H1 (cell line): ENCODE data around the gene MATK. TPM values are rescaled to one million over a fixed set of nuclear protein-coding genes. Genes with fewer than 3 reads are reported as not detected.

Source experiments
- CTCF ChIA-PET: fragments of 300-600 bp; sonication (Branson Sonifier 250); formaldehyde crosslinking; loops from one replicate; lab custom pipeline; 2021; ENCODE audit not compliant: partially characterized antibody; lab: Charles Lee
- POLR2A ChIA-PET: fragments of 300-600 bp; sonication (Branson Sonifier 250); formaldehyde crosslinking; loops from one replicate; lab custom pipeline; 2021; ENCODE audit warnings: inconsistent platforms; ENCODE audit not compliant: partially characterized antibody; lab: Charles Lee
- DNase-seq, 2 experiments: peaks; one replicate each; pipeline versions ENCODE4 v3.0.0 to v3.0.0-alpha.2; 2010 to 2022; ENCODE audit warnings: low spot score in 2 of 2, low read depth in 1 of 2, mixed read lengths in 1 of 2
- FAIRE-seq: peaks from 2 replicates; lab custom pipeline; 2011; peaks lifted over from hg19 to GRCh38; lab: Jason Lieb, UNC
- H2AFZ ChIP-seq: 2 replicates; pipeline ENCODE4 v1.8.1; 2012; ENCODE audit warnings: low read length, inconsistent platforms
- H2AK5ac ChIP-seq: 2 replicates; pipeline ENCODE4 v1.6.1; 2013; ENCODE audit warnings: low read depth, low read length
- H2BK120ac ChIP-seq: replicated peaks from 2 replicates; pipeline ENCODE3; 2013; ENCODE audit warnings: low read depth, low read length, inconsistent platforms
- H2BK12ac ChIP-seq: 2 replicates; pipeline ENCODE4 v1.6.1; 2013; ENCODE audit warnings: low read depth, low read length
- H2BK15ac ChIP-seq: 2 replicates; pipeline ENCODE4 v1.6.1; 2013; ENCODE audit warnings: low read length
- H2BK20ac ChIP-seq: 2 replicates; pipeline ENCODE4 v1.6.1; 2013; ENCODE audit warnings: low read length
- H2BK5ac ChIP-seq: 2 replicates; pipeline ENCODE4 v1.6.1; 2013; ENCODE audit warnings: low read depth, low read length
- H3K14ac ChIP-seq: 2 replicates; pipeline ENCODE4 v1.6.1; 2013; ENCODE audit warnings: inconsistent platforms; ENCODE audit not compliant: insufficient read length
- H3K18ac ChIP-seq: 2 replicates; pipeline ENCODE4 v1.6.1; 2013; ENCODE audit warnings: low read length; ENCODE audit errors: extremely low read depth
- H3K23ac ChIP-seq: 2 replicates; pipeline ENCODE4 v1.6.1; 2013; ENCODE audit warnings: inconsistent platforms; ENCODE audit not compliant: insufficient read length
- H3K23me2 ChIP-seq: 2 replicates; pipeline ENCODE4 v1.6.1; 2013; ENCODE audit warnings: low read depth, low read length
- H3K27ac ChIP-seq: 2 replicates; pipeline ENCODE4 v1.6.1; 2011; ENCODE audit warnings: low read depth, low read length, inconsistent platforms
- H3K27me3 ChIP-seq, 4 experiments: replicated peaks in 1 of 4; 1 replicate in 1 of 4; 2 replicates in 3 of 4; pipeline versions ENCODE4 v1.6.1 to v1.8.1; 2011 to 2013; ENCODE audit warnings: low read length in 3 of 4, mild to moderate bottlenecking in 3 of 4, inconsistent platforms in 2 of 4, mixed read lengths in 2 of 4, moderate library complexity in 1 of 4; ENCODE audit not compliant: control insufficient read depth in 3 of 4, insufficient read depth in 3 of 4; ENCODE audit errors: extremely low read depth in 1 of 4
- H3K36me3 ChIP-seq, 4 experiments: 2 replicates each; pipeline versions ENCODE4 v1.6.1 to v1.8.1; 2011 to 2013; ENCODE audit warnings: mild to moderate bottlenecking in 4 of 4, low read length in 3 of 4, moderate library complexity in 2 of 4, control low read depth in 1 of 4, inconsistent platforms in 1 of 4; ENCODE audit not compliant: insufficient read depth in 4 of 4, control insufficient read depth in 2 of 4
- H3K4ac ChIP-seq: replicated peaks from 2 replicates; pipeline ENCODE3; 2013; ENCODE audit warnings: low read length, low read depth, mixed read lengths, inconsistent platforms; ENCODE audit not compliant: insufficient read length
- H3K4me1 ChIP-seq, 4 experiments: replicated peaks in 1 of 4; 1 replicate in 1 of 4; 2 replicates in 3 of 4; pipeline versions ENCODE4 v1.6.1 to v1.8.1; 2011 to 2013; ENCODE audit warnings: low read length in 3 of 4, inconsistent platforms in 2 of 4, mixed read lengths in 1 of 4; ENCODE audit not compliant: insufficient read depth in 4 of 4, control insufficient read depth in 3 of 4
- H3K4me2 ChIP-seq, 2 experiments: 2 replicates each; pipeline versions ENCODE4 v1.6.1 to v1.8.1; 2011 to 2013; ENCODE audit warnings: low read depth in 2 of 2, low read length in 2 of 2, control low read depth in 1 of 2, inconsistent platforms in 1 of 2, mild to moderate bottlenecking in 1 of 2; ENCODE audit not compliant: insufficient read depth in 1 of 2
- H3K4me3 ChIP-seq, 4 experiments: fragments of 200-600, 300-600 bp in 1 of 4; sonication (generic), shearing (Covaris generic), sonication (Bioruptor Twin) in 1 of 4; 2 replicates each; pipeline versions ENCODE4 v1.5.1 to v1.8.1; 2011 to 2016; ENCODE audit warnings: low read length in 4 of 4, low read depth in 3 of 4, control low read depth in 2 of 4, inconsistent platforms in 2 of 4, mild to moderate bottlenecking in 2 of 4, mixed read lengths in 1 of 4, moderate library complexity in 1 of 4; ENCODE audit not compliant: insufficient read depth in 2 of 4; ENCODE audit errors: extremely low read depth in 1 of 4
- H3K56ac ChIP-seq: replicated peaks from 2 replicates; pipeline ENCODE3; 2013; ENCODE audit warnings: low read depth, mild to moderate bottlenecking, mixed read lengths, low read length, inconsistent platforms; ENCODE audit not compliant: insufficient read length
- H3K79me1 ChIP-seq: 2 replicates; pipeline ENCODE4 v1.6.1; 2013; ENCODE audit warnings: low read depth, low read length, control low read depth
- H3K79me2 ChIP-seq, 2 experiments: 2 replicates each; pipeline versions ENCODE4 v1.6.1 to v1.8.1; 2012 to 2013; ENCODE audit warnings: low read length in 2 of 2, mild to moderate bottlenecking in 2 of 2, inconsistent platforms in 1 of 2; ENCODE audit not compliant: insufficient read depth in 2 of 2, control insufficient read depth in 1 of 2
- H3K9ac ChIP-seq, 4 experiments: replicated peaks in 1 of 4; 1 replicate in 1 of 4; 2 replicates in 3 of 4; pipeline versions ENCODE4 v1.6.1 to v1.8.1; 2011 to 2013; ENCODE audit warnings: low read depth in 3 of 4, low read length in 3 of 4, control low read depth in 2 of 4, mild to moderate bottlenecking in 2 of 4, moderate library complexity in 2 of 4, inconsistent platforms in 1 of 4; ENCODE audit errors: extremely low read depth in 1 of 4
- H3K9me3 ChIP-seq, 2 experiments: 2 replicates each; pipeline versions ENCODE4 v1.6.1 to v1.8.1; 2012 to 2013; ENCODE audit warnings: mild to moderate bottlenecking in 2 of 2, moderate library complexity in 2 of 2, control low read depth in 1 of 2, inconsistent platforms in 1 of 2, low read depth in 1 of 2, low read length in 1 of 2, mixed read lengths in 1 of 2; ENCODE audit not compliant: insufficient read depth in 2 of 2
- H4K20me1 ChIP-seq, 2 experiments: replicated peaks in 1 of 2; 2 replicates each; pipeline versions ENCODE3 to v1.8.1; 2011 to 2013; ENCODE audit warnings: inconsistent platforms in 2 of 2, low read length in 2 of 2, mild to moderate bottlenecking in 1 of 2; ENCODE audit not compliant: insufficient read depth in 2 of 2, control insufficient read depth in 1 of 2
- H4K5ac ChIP-seq: 2 replicates; pipeline ENCODE4 v1.6.1; 2013; ENCODE audit warnings: low read length, low read depth, mixed read lengths, inconsistent platforms; ENCODE audit not compliant: insufficient read length
- H4K8ac ChIP-seq: 2 replicates; pipeline ENCODE4 v1.8.0; 2013; ENCODE audit warnings: mild to moderate bottlenecking, moderate library complexity, low read length, inconsistent platforms; ENCODE audit not compliant: insufficient read depth; ENCODE audit errors: extremely low read depth
- H4K91ac ChIP-seq: replicated peaks from 2 replicates; pipeline ENCODE3; 2013; ENCODE audit warnings: low read length, mixed read lengths, inconsistent platforms; ENCODE audit not compliant: insufficient read length
- FOSL1 ChIP-seq: IDR thresholded peaks from 2 replicates; pipeline ENCODE4 v1.6.1; 2011; ENCODE audit warnings: mild to moderate bottlenecking, low read depth, low read length, moderate library complexity; ENCODE audit not compliant: insufficient read depth
- JUN ChIP-seq: IDR thresholded peaks from 2 replicates; pipeline ENCODE4 v1.6.1; 2011; ENCODE audit warnings: low read depth, mild to moderate bottlenecking, improper control_type of control experiment, low read length
- KDM5A ChIP-seq: fragments of 200-600 bp; IDR thresholded peaks from 2 replicates; pipeline ENCODE4 v1.7.1; 2012; ENCODE audit warnings: mild to moderate bottlenecking, low read length, inconsistent platforms, mixed read lengths
- POU5F1 ChIP-seq: IDR thresholded peaks from 2 replicates; pipeline ENCODE4 v1.6.1; 2011; ENCODE audit warnings: low read depth, mild to moderate bottlenecking, low read length, moderate library complexity
- RAD21 ChIP-seq, 2 experiments: IDR thresholded peaks in 1 of 2; conservative IDR thresholded peaks in 1 of 2; 2 replicates each; pipeline ENCODE4 v1.6.1; 2011; ENCODE audit warnings: low read depth in 2 of 2, low read length in 2 of 2, improper control_type of control experiment in 1 of 2, inconsistent platforms in 1 of 2, mild to moderate bottlenecking in 1 of 2, moderate library complexity in 1 of 2
- USF2 ChIP-seq: IDR thresholded peaks from 2 replicates; pipeline ENCODE4 v1.6.1; 2011; ENCODE audit warnings: low read length, improper control_type of control experiment
- YY1 ChIP-seq: IDR thresholded peaks from 2 replicates; pipeline ENCODE4 v1.6.1; 2011; ENCODE audit warnings: low read depth, mild to moderate bottlenecking, low read length
- WGBS, 2 experiments: shearing (Covaris generic) in 1 of 2; methylation state at CpG; one replicate each; pipeline versions ENCODE4 v1.1.6 to v1.1.7; 2013 to 2015; ENCODE audit warnings: low lambda C conversion rate in 2 of 2, mixed read lengths in 2 of 2, inconsistent platforms in 1 of 2, low coverage in 1 of 2, missing lambda C conversion rate in 1 of 2; ENCODE audit not compliant: insufficient replicate concordance in 2 of 2, insufficient coverage in 1 of 2, insufficient read length in 1 of 2; ENCODE audit errors: extremely low coverage in 1 of 2, missing lambda C conversion rate in 1 of 2; 5-methylcytosine and 5-hydroxymethylcytosine counted together
- polyA plus RNA-seq, 7 experiments: library from polyadenylated mRNA; depleted of rRNA in 3 of 7; stranded (reverse) in 5 of 7; unstranded in 2 of 7; fragments of >200 nt in 5 of 7; fragments of 200-250 nt in 2 of 7; gene quantifications; 1 replicate in 5 of 7; 2 replicates in 1 of 7; 4 replicates in 1 of 7; pipeline versions ENCODE4 v1.2.1 to v1.2.3, GENCODE V29; 2011 to 2013; ENCODE audit warnings: missing spikeins in 2 of 7, mixed read lengths in 2 of 7
- total RNA-seq: library from RNA; stranded (reverse); fragmentation: NEBNext Ultra II Directional; extraction: Animal tissue kit (Norgen Biotek cat#: 25700); gene quantifications from 2 replicates; pipeline ENCODE4 v1.2.1, GENCODE V29; 2021
- TF ChIP-seq, protein P1 (sequence below), 3 experiments: IDR thresholded peaks; 1 replicate in 2 of 3; 2 replicates in 1 of 3; pipeline versions ENCODE4 v1.5.1 to v1.6.1; 2011; ENCODE audit warnings: low read length in 3 of 3, mild to moderate bottlenecking in 3 of 3, inconsistent platforms in 2 of 3, low read depth in 1 of 3, moderate library complexity in 1 of 3; ENCODE audit not compliant: insufficient read depth in 1 of 3; ENCODE audit errors: control extremely low read depth in 1 of 3

Gene MATK
- total and polyA plus RNA-seq, 2 of the 8 experiments (the other 6 are each of a cell fraction or from before 2014, with no cell fraction given), result 20.5 to 21.4 TPM

- peak within 1 kb of the TSS; percentile 65; the same call in 1 of the 2 replicates for H4K8ac ChIP-seq
- no peak within 1 kb of the TSS for H3K4ac ChIP-seq
- H3K4me1 ChIP-seq, result peaks cover 0 to 7% (median 2%) of the 10 kb centered on the region in 4 experiments; a peak in 2 of 7 replicates
- no peak for DNase-seq
- H3K23ac ChIP-seq, result no peak within 1 kb of the TSS
- H3K36me3 ChIP-seq, result peaks cover 0 to 5% (median 1%) of the 10 kb centered on the region in 4 experiments; a peak in 5 of 8 replicates
- no peaks in the 10 kb centered on the region for H3K79me2 ChIP-seq
- H2BK120ac ChIP-seq, result no peak within 1 kb of the TSS
- no peak within 1 kb of the TSS; the same call in 1 of the 2 replicates for H3K18ac ChIP-seq
- H4K91ac ChIP-seq, result peak within 1 kb of the TSS; percentile 74
- H2AK5ac ChIP-seq, result no peak within 1 kb of the TSS
- H2BK12ac ChIP-seq, result peak within 1 kb of the TSS; percentile 55; the same call in 1 of the 2 replicates
- H3K56ac ChIP-seq, result no peak within 1 kb of the TSS
- POLR2A ChIA-PET, result interaction anchor here (1.3 to 3.8 kb wide), 3 partner anchors 9 to 216 kb away, joined by 3 to 23 read pairs (median 3); partner anchors contain the start of gene MRPL54
- no peak within 1 kb of the TSS for H3K9ac ChIP-seq
- no peak within 1 kb of the TSS for H2BK15ac ChIP-seq
- no peaks in the 10 kb centered on the region for H3K9me3 ChIP-seq
- H2BK5ac ChIP-seq, result peak within 1 kb of the TSS; percentile 26; the same call in 1 of the 2 replicates
- H3K23me2 ChIP-seq, result peaks cover 6% of the 10 kb centered on the region; the same call in 1 of the 2 replicates
- CTCF ChIA-PET, result interaction anchor here (3.3 kb wide), 1 partner anchor 12 kb away, joined by 17 read pairs; no protein-coding TSS in a partner anchor
- H3K4me2 ChIP-seq, result peak within 1 kb of the TSS in 1 of 2 experiments; percentile 3; a peak in 2 of 4 replicates
- H3K27me3 ChIP-seq, result no peaks in the 10 kb centered on the region
- H3K14ac ChIP-seq, result no peak within 1 kb of the TSS
- no peak for FAIRE-seq
- H4K5ac ChIP-seq, result no peak within 1 kb of the TSS
- H2BK20ac ChIP-seq, result no peak within 1 kb of the TSS
- no peak within 1 kb of the TSS for H2AFZ ChIP-seq
- 82% methylated on average over 18 of the region's 23 CpGs; no CpG with 5 or more reads in 1 of the 2 experiments for WGBS, 2 experiments
- H4K20me1 ChIP-seq, result peaks cover 0 to 5% of the 10 kb centered on the region in 2 experiments
- H3K27ac ChIP-seq, result no peak within 1 kb of the TSS
- H3K79me1 ChIP-seq, result 0 out of 2 replicates have a peak, but pooled peaks cover under 1% of the 10 kb centered on the region
- no peak within 1 kb of the TSS for H3K4me3 ChIP-seq
- no peak for TF ChIP-seq JUN
- TF ChIP-seq POU5F1, result no peak
- no peak for TF ChIP-seq YY1
- TF ChIP-seq RAD21 (IDR thresholded peaks at IDR 0.05 in 1 of 2, conservative IDR thresholded peaks at IDR 0.05 in 1 of 2; ENCODE audit: low read depth in 2 of 2, low read length in 2 of 2), result no peak
- no peak for TF ChIP-seq KDM5A
- no peak for TF ChIP-seq USF2
- TF ChIP-seq, protein P1, sequence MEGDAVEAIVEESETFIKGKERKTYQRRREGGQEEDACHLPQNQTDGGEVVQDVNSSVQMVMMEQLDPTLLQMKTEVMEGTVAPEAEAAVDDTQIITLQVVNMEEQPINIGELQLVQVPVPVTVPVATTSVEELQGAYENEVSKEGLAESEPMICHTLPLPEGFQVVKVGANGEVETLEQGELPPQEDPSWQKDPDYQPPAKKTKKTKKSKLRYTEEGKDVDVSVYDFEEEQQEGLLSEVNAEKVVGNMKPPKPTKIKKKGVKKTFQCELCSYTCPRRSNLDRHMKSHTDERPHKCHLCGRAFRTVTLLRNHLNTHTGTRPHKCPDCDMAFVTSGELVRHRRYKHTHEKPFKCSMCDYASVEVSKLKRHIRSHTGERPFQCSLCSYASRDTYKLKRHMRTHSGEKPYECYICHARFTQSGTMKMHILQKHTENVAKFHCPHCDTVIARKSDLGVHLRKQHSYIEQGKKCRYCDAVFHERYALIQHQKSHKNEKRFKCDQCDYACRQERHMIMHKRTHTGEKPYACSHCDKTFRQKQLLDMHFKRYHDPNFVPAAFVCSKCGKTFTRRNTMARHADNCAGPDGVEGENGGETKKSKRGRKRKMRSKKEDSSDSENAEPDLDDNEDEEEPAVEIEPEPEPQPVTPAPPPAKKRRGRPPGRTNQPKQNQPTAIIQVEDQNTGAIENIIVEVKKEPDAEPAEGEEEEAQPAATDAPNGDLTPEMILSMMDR (IDR thresholded peaks at IDR 0.05; ENCODE audit: control extremely low read depth in 1 of 3, insufficient read depth in 1 of 3, low read depth in 1 of 3, low read length in 3 of 3), result no peak
- TF ChIP-seq FOSL1, result no peak
These were observed 14.2 kb downstream of the MATK start, which contains the start of gene RAX2 for GRCh38 chr19:3771906-3772455. RAX2 (minus strand) TSS chr19:3772228; CDS start chr19:3771742, 486 bp downstream.
